Hippocampal formation (tissue), 2 donors: ENCODE data around the gene SYNE1.
A peak's percentile ranks its signal among the peaks of the same experiment; 100 is the strongest.

Experiments used
- DNase-seq, 2 donors: peaks; one replicate each; lab custom pipeline; 2025; lab: John Stamatoyannopoulos, UW

Gene SYNE1

DNA sequence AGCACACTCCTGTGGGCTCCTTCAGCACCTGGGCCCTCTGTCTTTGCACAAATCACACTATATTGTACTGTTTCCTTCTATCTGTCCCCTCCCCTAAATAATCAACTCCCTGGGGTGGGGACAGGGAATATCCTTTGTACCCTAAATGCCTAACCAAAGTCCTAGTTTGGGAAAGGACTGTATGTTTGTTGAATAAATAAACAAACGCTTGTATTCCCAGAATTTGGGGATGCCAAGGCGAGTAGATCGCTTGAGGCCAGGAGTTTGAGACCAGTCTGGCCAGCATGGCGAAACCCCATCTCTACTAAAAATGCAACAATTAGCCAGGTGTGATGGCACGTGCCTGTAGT, 322.7 kb downstream of the SYNE1 start:
- no peak for DNase-seq

DNA sequence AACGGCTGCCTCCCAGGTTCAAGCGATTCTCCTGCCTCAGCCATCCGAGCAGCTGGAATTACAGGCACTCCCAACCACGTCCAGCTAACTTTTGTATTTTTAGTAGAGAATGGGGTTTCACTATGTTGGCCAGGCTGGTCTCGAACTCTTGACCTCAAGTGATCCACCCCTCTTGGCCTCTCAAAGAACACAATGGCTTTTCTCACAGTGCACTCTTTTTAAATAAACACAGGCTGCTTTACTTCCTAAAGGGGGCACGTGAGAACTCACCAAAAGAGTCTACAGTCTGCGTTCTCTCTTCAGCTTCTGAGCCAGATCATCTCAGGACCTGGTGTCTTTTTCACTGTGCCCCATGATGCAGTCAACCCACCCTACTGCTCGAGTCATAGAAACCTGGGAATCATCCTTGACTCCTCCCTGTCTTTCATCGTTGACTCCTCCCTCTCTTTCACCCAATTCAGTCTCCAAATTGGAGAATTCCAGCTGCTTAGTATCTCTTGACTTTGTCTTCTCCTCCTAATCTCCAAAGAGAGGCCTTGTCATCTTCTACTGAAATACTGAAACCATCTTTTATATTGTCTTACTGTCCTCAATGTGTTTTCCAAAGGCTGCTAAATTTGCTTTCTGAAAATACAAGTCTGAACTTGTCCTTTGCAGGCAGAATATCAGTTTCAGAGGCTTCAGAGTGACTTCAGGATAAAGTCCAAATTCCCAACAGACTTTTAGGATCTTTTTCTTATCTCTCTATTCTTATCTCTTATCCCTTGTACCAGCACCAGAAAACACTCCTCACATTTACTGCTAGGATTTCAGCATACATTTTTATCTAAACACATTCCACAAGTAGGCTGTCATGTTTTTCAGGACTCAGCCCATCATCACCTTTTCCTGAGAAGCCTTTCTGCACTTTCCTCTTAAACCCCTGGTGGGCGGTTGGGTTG, 323.4 kb downstream of the SYNE1 start:
- DNase-seq, result no peak

DNA sequence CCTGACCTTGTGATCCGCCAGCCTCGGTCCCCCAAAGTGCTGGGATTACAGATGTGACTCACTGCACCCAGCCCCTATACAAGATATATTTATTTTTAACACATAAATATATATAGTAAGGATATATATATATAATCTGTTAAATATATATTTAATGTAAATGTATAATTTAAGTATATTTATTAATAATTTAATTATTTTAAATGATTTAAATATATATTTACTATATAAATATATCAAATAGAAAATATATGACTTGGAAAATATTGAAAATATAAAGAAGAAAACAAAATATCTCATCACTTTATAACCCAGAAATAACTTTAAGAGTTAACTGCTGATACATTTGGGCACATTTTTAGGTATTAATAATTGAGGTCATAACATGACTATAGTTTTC, 324.7 kb downstream of the SYNE1 start:
- no peak for DNase-seq

DNA sequence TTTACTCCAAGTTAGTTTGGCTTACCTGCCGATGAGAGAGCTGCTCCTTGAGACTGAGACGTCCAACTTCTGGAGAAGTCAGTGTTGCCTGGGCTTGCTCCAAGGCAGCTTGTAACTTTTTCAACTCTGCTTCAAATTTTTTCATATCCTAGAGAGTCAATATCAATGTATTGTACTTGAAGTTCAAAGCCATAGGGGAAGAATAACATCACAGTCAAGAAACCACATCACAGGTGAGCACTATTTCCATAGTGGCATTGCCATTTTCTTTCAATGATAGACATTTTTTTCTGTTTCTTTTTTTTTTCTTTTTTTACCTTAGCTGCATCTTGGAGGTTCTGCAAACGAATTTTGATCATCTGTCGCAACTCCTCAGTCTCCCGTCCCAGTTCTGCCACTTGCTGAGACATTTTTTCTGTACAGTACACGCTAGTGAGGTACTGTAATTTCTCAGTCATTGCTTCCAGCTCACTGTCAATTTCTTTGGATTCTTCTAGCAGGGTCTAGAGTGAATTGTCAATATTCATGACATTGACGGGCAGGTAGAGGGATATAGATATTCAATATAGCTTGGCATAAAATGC, 326.7 kb downstream of the SYNE1 start:
- DNase-seq, result no peak

- peak in 1 of 2 donors; percentile 13 for DNase-seq
These were observed 327.5 kb downstream of the SYNE1 start for GRCh38 chr6:152309648-152310047.

- DNase-seq, result no peak
These were observed 328.2 kb downstream of the SYNE1 start for GRCh38 chr6:152309006-152309405.

DNA sequence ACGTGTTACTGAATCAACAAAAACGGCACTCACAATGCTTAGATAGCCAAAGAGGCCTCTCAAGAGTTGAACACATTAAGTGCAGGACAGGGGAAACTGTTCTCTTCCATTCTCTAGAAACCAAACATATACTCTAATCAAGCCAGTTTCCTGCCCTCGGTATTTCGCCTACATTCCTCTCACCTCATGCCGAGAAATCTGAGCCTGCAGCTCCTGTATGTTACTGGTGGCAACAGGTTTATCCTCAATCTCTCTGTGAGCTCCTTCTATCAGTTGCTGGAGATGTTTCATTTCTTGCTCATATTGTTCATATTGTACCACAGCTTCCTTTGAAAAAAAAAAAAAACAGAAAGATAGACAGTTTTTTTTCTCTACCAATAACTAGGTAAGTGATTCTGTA, 328.9 kb downstream of the SYNE1 start:
- DNase-seq, result no peak

GRCh38 chr6:152305672-152306071, 331.5 kb downstream of the SYNE1 start:
- DNase-seq, result no peak

DNA sequence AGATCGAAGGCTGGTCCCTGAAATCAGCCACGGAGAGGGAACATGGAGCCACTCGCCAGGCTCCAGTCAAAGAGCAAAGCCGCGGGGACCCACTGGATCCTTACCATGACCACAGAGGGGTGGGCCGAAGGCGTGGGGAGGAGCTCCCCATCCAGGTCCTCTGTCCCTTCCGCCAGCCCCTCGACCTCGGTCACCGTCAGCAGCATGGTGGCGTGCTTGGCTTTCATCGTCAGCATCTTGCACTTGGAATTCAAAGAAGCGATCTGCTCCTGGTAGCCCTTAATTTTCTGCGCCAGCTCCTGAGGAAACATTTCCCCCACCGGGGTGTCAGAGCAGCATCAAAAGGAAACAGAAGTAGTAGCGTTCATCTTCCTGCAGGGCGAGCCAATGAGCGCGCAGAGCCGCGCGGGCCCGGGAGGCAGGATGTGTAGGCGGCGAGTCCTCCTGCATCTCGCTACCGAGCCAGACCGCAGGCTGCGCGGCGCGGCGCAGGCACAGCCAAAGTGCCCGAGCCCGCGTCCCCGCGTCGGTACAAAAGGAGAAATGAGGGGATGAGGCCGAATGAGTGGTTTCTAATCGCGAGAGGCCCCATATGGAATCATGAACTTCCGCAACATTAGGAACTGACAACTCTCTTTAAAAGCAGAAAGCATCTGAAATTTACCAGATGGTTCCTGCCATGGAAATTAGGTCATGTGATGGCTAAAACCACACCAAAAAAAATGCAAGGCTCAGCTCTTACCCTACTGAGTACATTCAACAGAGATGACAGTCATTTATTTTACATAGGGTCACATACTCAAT, 335.2 kb downstream of the SYNE1 start:
- DNase-seq, result peak; percentile 88 to 92

DNA sequence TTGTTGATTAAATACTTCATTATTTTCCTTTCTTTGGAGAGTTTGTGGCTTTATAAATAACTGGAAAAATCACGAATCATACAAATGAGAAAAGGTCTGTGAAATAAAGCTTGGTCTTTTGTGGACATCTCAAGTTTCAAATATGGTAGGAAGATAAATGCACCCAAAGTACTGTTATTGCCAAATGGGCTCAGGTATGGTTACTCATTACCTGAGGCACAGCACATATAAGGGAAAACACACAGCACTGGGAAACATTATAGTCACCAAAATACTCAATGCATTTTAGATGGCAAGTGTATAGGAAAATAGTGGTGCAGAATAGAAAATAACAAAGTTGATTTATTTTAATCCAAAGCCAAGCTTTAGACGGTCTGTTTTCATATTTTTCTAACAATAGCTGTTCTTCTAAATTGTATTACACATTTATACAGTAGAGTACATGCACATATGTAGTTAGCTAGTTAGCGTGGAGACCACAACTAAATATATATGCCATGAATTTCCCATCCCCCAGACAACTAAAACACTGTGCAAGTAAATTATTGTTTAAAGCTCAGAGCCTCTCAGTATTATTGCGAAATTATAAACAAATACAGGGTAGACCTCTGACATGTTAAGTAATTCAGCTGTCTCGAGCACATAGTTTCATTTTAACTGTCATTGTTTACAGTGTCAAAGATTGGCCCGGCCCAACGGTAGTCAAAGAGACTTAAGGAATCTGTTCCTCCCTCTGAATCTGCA, 336.0 kb downstream of the SYNE1 start:
- DNase-seq, result no peak

GRCh38 chr6:152300517-152300916, 336.6 kb downstream of the SYNE1 start:
- no peak for DNase-seq

GRCh38 chr6:152298848-152299735, 338.1 kb downstream of the SYNE1 start:
- DNase-seq, result no peak

DNA sequence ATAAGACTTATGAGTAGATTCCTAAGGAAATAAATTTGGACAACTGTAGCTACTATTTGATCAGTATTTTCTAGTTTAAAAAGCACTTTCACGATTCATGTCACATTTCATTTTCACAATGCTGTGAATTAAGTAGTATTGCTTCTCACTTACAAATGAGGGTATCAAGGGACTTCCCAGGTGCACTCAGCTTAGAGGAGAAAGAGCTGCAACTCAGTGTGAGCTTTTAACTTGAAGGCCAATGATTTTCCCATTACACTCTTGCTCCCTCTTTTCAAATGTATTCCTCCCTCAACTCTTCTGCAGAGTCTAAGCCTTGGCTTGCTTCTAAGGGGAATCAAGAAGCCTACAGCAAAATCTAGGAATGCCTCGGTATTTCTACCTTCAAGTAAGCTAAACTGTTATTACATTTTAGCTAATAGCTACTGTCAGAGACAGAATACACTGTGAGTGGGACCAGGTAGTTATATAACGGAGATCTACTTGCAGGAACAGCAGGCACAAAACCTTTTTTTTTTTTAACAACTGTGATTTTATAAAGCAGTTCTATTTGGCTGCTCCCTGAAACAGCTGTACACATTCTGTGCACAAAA, 339.0 kb downstream of the SYNE1 start:
- no peak for DNase-seq

- no peak for DNase-seq
These were observed 340.4 kb downstream of the SYNE1 start for GRCh38 chr6:152296648-152297376.

DNA sequence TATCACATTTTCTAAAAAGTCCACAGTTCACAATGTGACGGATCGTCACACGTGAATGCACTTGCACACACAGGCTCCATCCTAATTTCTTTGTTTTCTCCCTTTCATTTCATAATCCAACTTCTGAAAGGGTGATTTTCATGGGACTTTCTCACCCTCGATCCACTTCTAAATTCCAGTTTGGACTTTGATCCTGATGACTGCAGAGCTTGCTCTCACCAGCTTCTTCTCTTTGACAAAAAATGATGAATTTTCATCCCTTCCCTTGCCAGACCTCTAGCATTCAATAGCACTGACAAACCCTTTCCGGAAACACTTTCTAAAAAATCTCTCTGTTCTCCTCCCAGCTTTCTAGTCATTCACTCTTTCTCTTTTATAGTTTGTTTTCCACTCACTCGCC, 341.2 kb downstream of the SYNE1 start:
- no peak for DNase-seq

DNA sequence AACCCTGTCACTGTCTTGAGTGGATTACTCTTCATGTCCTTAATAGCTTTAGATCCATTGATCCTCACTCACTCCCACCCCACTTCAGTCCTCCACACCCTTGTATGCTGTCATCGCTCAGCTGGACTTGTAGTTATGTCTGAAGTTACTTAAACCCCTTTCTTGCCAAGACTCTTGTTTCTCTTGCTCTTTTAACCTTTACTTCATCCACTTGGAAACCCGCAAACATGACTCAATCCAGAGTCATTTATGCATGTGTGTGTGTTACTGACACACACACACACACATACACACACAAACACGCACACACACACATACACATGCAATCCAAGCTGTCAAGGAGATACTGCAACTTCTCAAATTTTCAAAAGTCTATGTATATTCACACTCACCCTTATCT, 341.8 kb downstream of the SYNE1 start:
- DNase-seq, result no peak

GRCh38 chr6:152293404-152293803, 343.8 kb downstream of the SYNE1 start:
- no peak for DNase-seq

- no peak for DNase-seq
These were observed 344.6 kb downstream of the SYNE1 start for GRCh38 chr6:152292555-152292954.

DNA sequence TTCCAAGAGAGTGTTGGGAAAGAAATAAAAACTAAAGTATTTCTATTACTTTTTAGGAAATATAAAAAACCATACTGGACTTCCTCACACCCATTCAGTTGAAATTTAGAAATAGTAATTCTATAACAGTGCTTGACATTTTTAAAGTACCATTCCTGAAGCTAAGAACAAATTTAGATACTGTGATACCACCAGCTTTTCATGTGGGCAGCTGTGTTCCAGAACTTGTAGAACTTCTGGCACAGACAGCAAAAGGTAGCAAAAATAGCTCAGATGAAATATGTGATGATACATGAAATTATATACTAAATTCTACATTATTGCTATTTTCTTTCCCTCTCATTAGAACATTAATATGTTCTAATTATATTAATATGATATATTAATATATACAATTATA, 346.5 kb downstream of the SYNE1 start:
- peak in 1 of 2 donors; percentile 14 for DNase-seq

DNA sequence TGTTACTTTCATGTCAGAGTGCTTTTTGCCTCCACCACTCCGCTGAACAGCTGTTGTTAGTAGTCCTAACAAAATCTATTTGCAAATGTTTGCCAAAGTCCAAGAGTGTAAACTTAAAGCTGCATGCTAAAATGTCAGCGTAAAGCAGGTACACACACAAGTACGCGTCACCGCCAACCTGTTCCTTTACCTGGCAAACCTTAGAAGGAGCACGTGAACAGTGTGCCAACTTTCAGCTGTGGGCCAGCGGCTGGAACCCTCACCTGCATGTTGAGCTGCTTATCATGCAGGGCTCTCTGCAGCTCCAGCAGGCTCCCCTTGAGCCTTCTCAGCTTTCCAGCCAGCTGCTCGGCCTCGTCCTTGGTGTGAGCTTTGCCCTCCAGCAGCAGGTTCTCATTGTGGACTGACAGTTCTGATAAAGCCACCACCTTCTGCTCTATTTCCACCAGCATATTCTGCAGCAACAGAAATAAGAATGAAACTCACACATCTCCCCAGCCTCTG, 359.3 kb downstream of the SYNE1 start:
- no peak for DNase-seq
